ENCODE data around the gene SHC4.

SHC4 gene

DNA sequence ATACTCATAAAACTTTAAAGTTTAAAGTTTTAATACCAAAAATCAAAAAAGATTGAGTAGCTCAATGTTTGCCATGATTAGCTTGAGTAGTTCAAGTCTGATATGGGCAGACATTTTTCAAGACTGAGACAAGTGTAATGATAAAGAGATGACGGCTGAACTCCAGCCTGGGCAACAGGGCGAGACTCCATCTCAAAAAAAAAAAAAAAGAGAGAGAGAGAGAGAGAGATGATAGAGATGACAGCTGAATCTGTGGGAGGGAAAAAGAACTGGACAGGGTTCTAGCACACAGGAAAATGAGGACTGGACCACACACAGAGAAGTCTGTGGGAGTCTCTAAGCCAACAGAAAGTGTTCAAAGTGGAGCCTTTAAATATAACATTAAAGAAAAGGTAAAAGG, 178.0 kb downstream of the SHC4 start:
- DNase-seq: no peak

GRCh38 chr15:48785195-48785594, 178.5 kb downstream of the SHC4 start:
- no peak for DNase-seq

DNA sequence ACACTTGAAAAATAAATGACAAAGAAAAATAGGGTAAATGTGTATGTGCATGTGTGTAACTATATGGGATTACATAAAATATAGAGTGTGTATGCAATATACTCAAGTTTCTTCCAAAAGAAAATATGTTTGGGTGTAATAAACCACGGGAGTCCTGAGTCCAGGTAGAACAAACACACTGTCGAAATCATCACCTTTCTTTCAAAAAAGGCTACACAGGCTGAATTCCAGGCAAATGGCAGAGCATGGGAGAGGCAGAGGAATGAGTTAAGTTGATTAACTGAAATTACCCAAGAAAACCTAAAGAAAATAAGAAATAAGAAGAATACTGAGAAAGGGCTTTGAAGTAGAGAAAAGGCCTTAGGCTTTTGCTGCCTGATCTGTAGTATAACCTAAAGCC, 179.0 kb downstream of the SHC4 start:
- no peak for DNase-seq

- no peak for DNase-seq
Measured at GRCh38 chr15:48782911-48783310, 180.8 kb downstream of the SHC4 start.

- no peak for DNase-seq
Measured at GRCh38 chr15:48781481-48782081, 182.1 kb downstream of the SHC4 start.

DNA sequence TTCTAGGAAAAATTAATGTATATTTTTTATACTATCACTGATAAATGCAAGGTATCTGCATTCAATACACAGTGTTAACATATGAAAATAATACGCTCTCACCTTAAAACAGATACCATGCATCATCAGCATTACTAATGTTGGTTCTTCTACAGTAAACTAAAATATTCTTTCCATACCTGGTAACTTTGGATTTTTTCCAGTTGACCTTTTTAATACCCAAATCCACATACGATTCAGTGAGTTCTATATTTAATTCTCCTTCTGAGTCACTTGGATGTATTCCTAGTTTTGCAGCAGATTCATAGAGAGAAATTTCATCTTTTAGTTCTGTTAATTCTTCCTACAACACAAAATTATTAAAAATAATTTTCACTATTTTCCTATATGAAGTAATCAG, 182.7 kb downstream of the SHC4 start:
- DNase-seq: no peak

DNA sequence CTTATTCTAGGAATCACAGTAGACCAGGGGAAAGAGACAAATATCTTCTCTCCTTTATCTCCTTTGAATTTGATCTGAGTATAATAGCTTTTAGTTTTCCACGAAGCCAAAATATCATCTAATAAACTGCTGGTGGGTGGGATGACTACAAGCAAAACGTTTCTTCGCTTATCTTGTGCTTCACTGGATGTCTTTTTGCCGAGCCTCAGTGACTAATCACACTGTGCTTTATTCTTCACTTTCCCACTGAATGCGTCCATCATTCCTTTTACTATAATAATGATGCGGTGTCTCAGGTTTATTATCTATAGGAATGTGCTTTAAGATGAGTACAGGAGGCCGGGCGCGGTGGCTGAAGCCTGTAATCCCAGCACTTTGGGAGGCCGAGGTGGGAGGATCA, 185.4 kb downstream of the SHC4 start:
- no peak for DNase-seq

DNA sequence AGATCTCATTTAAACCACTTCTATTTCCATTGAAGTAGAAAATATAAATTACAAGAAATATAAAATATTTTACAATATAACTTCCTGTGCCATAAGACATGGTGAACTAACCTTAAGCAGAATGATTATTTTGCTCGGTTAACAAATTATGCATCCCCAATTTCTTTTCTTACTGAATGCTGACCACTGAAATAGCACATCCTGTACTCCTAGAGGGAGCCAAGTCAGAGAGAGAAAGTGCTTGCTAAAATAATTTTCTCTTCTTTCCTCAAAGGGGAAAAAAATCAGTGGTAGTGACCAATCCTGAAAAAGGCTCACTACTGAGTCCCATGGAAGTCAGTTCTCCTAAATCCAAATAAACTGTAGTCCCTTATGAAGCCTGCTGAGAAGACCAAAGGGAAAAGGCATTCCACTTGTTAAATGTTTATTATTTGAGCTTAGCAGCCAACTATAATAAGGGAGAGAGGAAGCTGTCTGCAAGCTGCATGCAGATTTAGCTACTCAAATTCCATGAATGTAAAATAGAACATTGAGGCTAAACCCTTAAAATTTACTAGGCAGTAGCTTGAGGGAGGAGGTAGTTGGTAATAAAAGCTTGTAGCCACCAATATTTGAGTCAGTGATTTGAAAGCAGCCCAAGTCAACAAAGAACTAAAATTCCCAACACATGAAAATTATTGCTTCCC, 185.9 kb downstream of the SHC4 start:
- DNase-seq: no peak

GRCh38 chr15:48775546-48775945, 188.2 kb downstream of the SHC4 start:
- no peak for DNase-seq

- no peak for DNase-seq
Measured at GRCh38 chr15:48774484-48774883, 189.2 kb downstream of the SHC4 start.

All from right hindlimb (tissue), 1 donor.